ENCODE data around the gene CAPZB.

Gene CAPZB

GRCh38 chr1:19346026-19346425 lies 139.3 kb downstream of the CAPZB start:
- Histone ChIP-seq H3K36me3 (ENCODE audit: low read length) (no peaks in the 10 kb centered on the region), H3K4me3 (ENCODE audit: insufficient read depth, low read length, poor library complexity, severe bottlenecking) (no peak overlapping the region), H3F3A (ENCODE audit: insufficient read depth) (no peaks in the 10 kb centered on the region), H2AFZ (ENCODE audit: low read depth, low read length, severe bottlenecking) (no peak overlapping the region), H3K9me3 (ENCODE audit: insufficient read depth, low read length) (no peaks in the 10 kb centered on the region), H3K27me3 (ENCODE audit: low read length) (no peaks in the 10 kb centered on the region), H4K20me1 (ENCODE audit: low read depth, low read length) (no peaks in the 10 kb centered on the region), H3K9me2 (replicated peaks; ENCODE audit: insufficient read depth, low read length) (no peaks in the 10 kb centered on the region), H3K4me2 (ENCODE audit: low read depth, low read length, poor library complexity, severe bottlenecking) (no peak overlapping the region), H3K79me2 (ENCODE audit: insufficient read depth, low read length) (no peaks in the 10 kb centered on the region), H3K9ac (ENCODE audit: low read length) (no peak overlapping the region), H3K27ac (ENCODE audit: low read depth, low read length) (no peak overlapping the region)
- TF ChIP-seq CTCF (IDR thresholded peaks at IDR 0.05; ENCODE audit: insufficient read depth, low read length, poor library complexity, severe bottlenecking) (no peak), EZH2phosphoT487 (conservative IDR thresholded peaks at IDR 0.05; ENCODE audit: low read length) (no peak)

GRCh38 chr1:19345391-19345790 lies 139.9 kb downstream of the CAPZB start:
- TF ChIP-seq CTCF (IDR thresholded peaks at IDR 0.05; ENCODE audit: insufficient read depth, low read length, poor library complexity, severe bottlenecking) (no peak), EZH2phosphoT487 (conservative IDR thresholded peaks at IDR 0.05; ENCODE audit: low read length) (no peak)

GRCh38 chr1:19344831-19345230 lies 140.5 kb downstream of the CAPZB start:
- Histone ChIP-seq H3K9me2 (replicated peaks; ENCODE audit: insufficient read depth, low read length) (no peaks in the 10 kb centered on the region), H3K9ac (ENCODE audit: low read length) (no peak overlapping the region), H2AFZ (ENCODE audit: low read depth, low read length, severe bottlenecking) (no peak overlapping the region), H3K4me2 (ENCODE audit: low read depth, low read length, poor library complexity, severe bottlenecking) (no peak overlapping the region), H3K36me3 (ENCODE audit: low read length) (no peaks in the 10 kb centered on the region), H3F3A (ENCODE audit: insufficient read depth) (no peaks in the 10 kb centered on the region), H3K9me3 (ENCODE audit: insufficient read depth, low read length) (no peaks in the 10 kb centered on the region), H3K27me3 (ENCODE audit: low read length) (no peaks in the 10 kb centered on the region), H3K4me3 (ENCODE audit: insufficient read depth, low read length, poor library complexity, severe bottlenecking) (no peak overlapping the region), H3K79me2 (ENCODE audit: insufficient read depth, low read length) (no peaks in the 10 kb centered on the region), H4K20me1 (ENCODE audit: low read depth, low read length) (no peaks in the 10 kb centered on the region), H3K27ac (ENCODE audit: low read depth, low read length) (no peak overlapping the region)
- TF ChIP-seq CTCF (IDR thresholded peaks at IDR 0.05; ENCODE audit: insufficient read depth, low read length, poor library complexity, severe bottlenecking): no peak
- TF ChIP-seq EZH2phosphoT487 (conservative IDR thresholded peaks at IDR 0.05; ENCODE audit: low read length): no peak

More at GRCh38 chr1:19345391-19345790, 139.9 kb downstream of the CAPZB start:
- H3K36me3 ChIP-seq (ENCODE audit: low read length): no peaks in the 10 kb centered on the region
- H3K27me3 ChIP-seq (ENCODE audit: low read length): no peaks in the 10 kb centered on the region
- H4K20me1 ChIP-seq (ENCODE audit: low read depth, low read length): no peaks in the 10 kb centered on the region
- H3K9me3 ChIP-seq (ENCODE audit: insufficient read depth, low read length): no peaks in the 10 kb centered on the region
- no peak overlapping the region for H2AFZ ChIP-seq (ENCODE audit: low read depth, low read length, severe bottlenecking)
- no peak overlapping the region for H3K4me2 ChIP-seq (ENCODE audit: low read depth, low read length, poor library complexity, severe bottlenecking)
- H3F3A ChIP-seq (ENCODE audit: insufficient read depth): no peaks in the 10 kb centered on the region
- H3K9me2 ChIP-seq (replicated peaks; ENCODE audit: insufficient read depth, low read length): no peaks in the 10 kb centered on the region
- H3K9ac ChIP-seq (ENCODE audit: low read length): no peak overlapping the region
- no peak overlapping the region for H3K27ac ChIP-seq (ENCODE audit: low read depth, low read length)
- H3K4me3 ChIP-seq (ENCODE audit: insufficient read depth, low read length, poor library complexity, severe bottlenecking): no peak overlapping the region
- no peaks in the 10 kb centered on the region for H3K79me2 ChIP-seq (ENCODE audit: insufficient read depth, low read length)
